Measurements from ENCODE around the gene KCNIP1.

The KCNIP1 gene

GRCh38 chr5:170628028-170628427 is 124.2 kb downstream of the KCNIP1 start:
- H3K9ac ChIP-seq (ENCODE audit: low read length), result no peak overlapping the region
- WGBS (ENCODE audit: extremely low coverage, insufficient coverage, insufficient read length), result no CpG with 5 or more reads among the region's 8 CpGs

GRCh38 chr5:170628691-170629565 is 125.1 kb downstream of the KCNIP1 start:
- DNase-seq, result no peak
- H2BK5ac ChIP-seq (ENCODE audit: low read depth, low read length, poor library complexity), result no peak overlapping the region
- H3K23ac ChIP-seq (ENCODE audit: low read length), result no peak overlapping the region
- H3K27ac ChIP-seq (ENCODE audit: low read depth, low read length), result no peak overlapping the region
- no peak overlapping the region for H3K4me3 ChIP-seq (ENCODE audit: low read depth, low read length)
- H2BK12ac ChIP-seq (ENCODE audit: low read length), result no peak overlapping the region
- no CpG with 5 or more reads among the region's 19 CpGs for WGBS (ENCODE audit: extremely low coverage, insufficient coverage, insufficient read length)
- H3K4me1 ChIP-seq (ENCODE audit: control insufficient read depth in 1 of 2, insufficient read depth in 2 of 2, low read length in 2 of 2), result peaks cover 6 to 7% of the 10 kb centered on the region in 2 experiments
- H3K9me3 ChIP-seq (ENCODE audit: insufficient read depth, low read depth, low read length), result peaks cover 2% of the 10 kb centered on the region
- no peaks in the 10 kb centered on the region for H3K79me2 ChIP-seq (ENCODE audit: control insufficient read depth, insufficient read depth, low read length, poor library complexity)
- H2BK120ac ChIP-seq (ENCODE audit: insufficient read depth, low read length, poor library complexity), result no peak overlapping the region
- H3K4ac ChIP-seq (ENCODE audit: low read depth, low read length), result no peak overlapping the region
- no peaks in the 10 kb centered on the region for H3K36me3 ChIP-seq (ENCODE audit: control insufficient read depth in 1 of 2, insufficient read depth in 2 of 2, low read length in 2 of 2)
- H4K91ac ChIP-seq (ENCODE audit: low read depth, low read length), result no peak overlapping the region
- no peak overlapping the region for H3K14ac ChIP-seq (ENCODE audit: low read length)
- H3K79me1 ChIP-seq (ENCODE audit: low read length), result peaks cover 5% of the 10 kb centered on the region
- H3K27me3 ChIP-seq (ENCODE audit: insufficient read depth, low read length), result no peaks in the 10 kb centered on the region
- no peak overlapping the region for H3K4me2 ChIP-seq (ENCODE audit: low read length)
- H2AFZ ChIP-seq (ENCODE audit: insufficient read depth, low read length, poor library complexity), result no peak overlapping the region
- no peak overlapping the region for H2AK5ac ChIP-seq (ENCODE audit: low read length)
- H4K8ac ChIP-seq (ENCODE audit: low read depth, low read length), result no peak overlapping the region
- H3K9ac ChIP-seq (ENCODE audit: low read length), result no peak overlapping the region
- H3K18ac ChIP-seq (ENCODE audit: low read length), result no peak overlapping the region
- H4K12ac ChIP-seq (ENCODE audit: low read depth, low read length), result no peak overlapping the region

More at GRCh38 chr5:170628028-170628427, 124.2 kb downstream of the KCNIP1 start:
- Histone ChIP-seq H4K8ac (ENCODE audit: low read depth, low read length) (no peak overlapping the region), H3K9me3 (ENCODE audit: insufficient read depth, low read depth, low read length) (peaks cover 2% of the 10 kb centered on the region), H3K36me3 (ENCODE audit: control insufficient read depth in 1 of 2, insufficient read depth in 2 of 2, low read length in 2 of 2) (no peaks in the 10 kb centered on the region), H2AFZ (ENCODE audit: insufficient read depth, low read length, poor library complexity) (no peak overlapping the region), H2BK5ac (ENCODE audit: low read depth, low read length, poor library complexity) (no peak overlapping the region), H3K4me2 (ENCODE audit: low read length) (no peak overlapping the region), H3K79me2 (ENCODE audit: control insufficient read depth, insufficient read depth, low read length, poor library complexity) (no peaks in the 10 kb centered on the region), H4K12ac (ENCODE audit: low read depth, low read length) (no peak overlapping the region), H3K27me3 (ENCODE audit: insufficient read depth, low read length) (no peaks in the 10 kb centered on the region), H4K91ac (ENCODE audit: low read depth, low read length) (no peak overlapping the region), H3K4me3 (ENCODE audit: low read depth, low read length) (no peak overlapping the region), H2BK12ac (ENCODE audit: low read length) (no peak overlapping the region), H2BK120ac (ENCODE audit: insufficient read depth, low read length, poor library complexity) (no peak overlapping the region), H3K14ac (ENCODE audit: low read length) (no peak overlapping the region), H3K4me1 (ENCODE audit: control insufficient read depth in 1 of 2, insufficient read depth in 2 of 2, low read length in 2 of 2) (peaks cover 3 to 4% of the 10 kb centered on the region in 2 experiments), H3K27ac (ENCODE audit: low read depth, low read length) (no peak overlapping the region), H3K4ac (ENCODE audit: low read depth, low read length) (no peak overlapping the region), H2AK5ac (ENCODE audit: low read length) (no peak overlapping the region), H3K18ac (ENCODE audit: low read length) (no peak overlapping the region), H3K23ac (ENCODE audit: low read length) (no peak overlapping the region), H3K79me1 (ENCODE audit: low read length) (peaks cover under 1% of the 10 kb centered on the region)
- no peak for DNase-seq

GRCh38 chr5:170629566-170630175 is 125.9 kb downstream of the KCNIP1 start:
- Histone ChIP-seq H4K12ac (ENCODE audit: low read depth, low read length) (no peak overlapping the region), H3K9ac (ENCODE audit: low read length) (no peak overlapping the region), H3K36me3 (ENCODE audit: control insufficient read depth in 1 of 2, insufficient read depth in 2 of 2, low read length in 2 of 2) (no peaks in the 10 kb centered on the region), H3K23ac (ENCODE audit: low read length) (no peak overlapping the region), H3K4me2 (ENCODE audit: low read length) (no peak overlapping the region), H3K79me2 (ENCODE audit: control insufficient read depth, insufficient read depth, low read length, poor library complexity) (no peaks in the 10 kb centered on the region), H3K27ac (ENCODE audit: low read depth, low read length) (no peak overlapping the region), H4K8ac (ENCODE audit: low read depth, low read length) (no peak overlapping the region), H3K4ac (ENCODE audit: low read depth, low read length) (no peak overlapping the region), H3K4me3 (ENCODE audit: low read depth, low read length) (no peak overlapping the region), H3K18ac (ENCODE audit: low read length) (no peak overlapping the region), H3K27me3 (ENCODE audit: insufficient read depth, low read length) (no peaks in the 10 kb centered on the region), H2BK12ac (ENCODE audit: low read length) (no peak overlapping the region), H4K91ac (ENCODE audit: low read depth, low read length) (no peak overlapping the region), H3K4me1 (ENCODE audit: control insufficient read depth in 1 of 2, insufficient read depth in 2 of 2, low read length in 2 of 2) (peaks cover 10 to 11% of the 10 kb centered on the region in 2 experiments), H3K14ac (ENCODE audit: low read length) (no peak overlapping the region), H2AFZ (ENCODE audit: insufficient read depth, low read length, poor library complexity) (no peak overlapping the region), H2BK120ac (ENCODE audit: insufficient read depth, low read length, poor library complexity) (no peak overlapping the region), H3K79me1 (ENCODE audit: low read length) (peaks cover 5% of the 10 kb centered on the region), H2BK5ac (ENCODE audit: low read depth, low read length, poor library complexity) (no peak overlapping the region), H3K9me3 (ENCODE audit: insufficient read depth, low read depth, low read length) (peaks cover 2% of the 10 kb centered on the region), H2AK5ac (ENCODE audit: low read length) (no peak overlapping the region)
- no CpG with 5 or more reads among the region's 7 CpGs for WGBS (ENCODE audit: extremely low coverage, insufficient coverage, insufficient read length)
- DNase-seq, result no peak

GRCh38 chr5:170630226-170630625 is 126.4 kb downstream of the KCNIP1 start:
- Histone ChIP-seq H4K12ac (ENCODE audit: low read depth, low read length) (no peak overlapping the region), H3K79me1 (ENCODE audit: low read length) (peaks cover 5% of the 10 kb centered on the region), H3K27ac (ENCODE audit: low read depth, low read length) (no peak overlapping the region), H3K36me3 (ENCODE audit: control insufficient read depth in 1 of 2, insufficient read depth in 2 of 2, low read length in 2 of 2) (no peaks in the 10 kb centered on the region), H3K4ac (ENCODE audit: low read depth, low read length) (no peak overlapping the region), H4K8ac (ENCODE audit: low read depth, low read length) (no peak overlapping the region), H3K23ac (ENCODE audit: low read length) (no peak overlapping the region), H2BK5ac (ENCODE audit: low read depth, low read length, poor library complexity) (no peak overlapping the region), H3K4me3 (ENCODE audit: low read depth, low read length) (no peak overlapping the region), H3K79me2 (ENCODE audit: control insufficient read depth, insufficient read depth, low read length, poor library complexity) (no peaks in the 10 kb centered on the region), H2BK12ac (ENCODE audit: low read length) (no peak overlapping the region), H2AFZ (ENCODE audit: insufficient read depth, low read length, poor library complexity) (no peak overlapping the region), H3K9me3 (ENCODE audit: insufficient read depth, low read depth, low read length) (no peaks in the 10 kb centered on the region), H3K9ac (ENCODE audit: low read length) (no peak overlapping the region), H3K4me1 (ENCODE audit: control insufficient read depth in 1 of 2, insufficient read depth in 2 of 2, low read length in 2 of 2) (peaks cover 10 to 11% of the 10 kb centered on the region in 2 experiments), H3K14ac (ENCODE audit: low read length) (no peak overlapping the region), H4K91ac (ENCODE audit: low read depth, low read length) (no peak overlapping the region), H3K18ac (ENCODE audit: low read length) (no peak overlapping the region), H2AK5ac (ENCODE audit: low read length) (no peak overlapping the region), H3K27me3 (ENCODE audit: insufficient read depth, low read length) (no peaks in the 10 kb centered on the region), H3K4me2 (ENCODE audit: low read length) (no peak overlapping the region), H2BK120ac (ENCODE audit: insufficient read depth, low read length, poor library complexity) (no peak overlapping the region)
- no peak for DNase-seq
- WGBS (ENCODE audit: extremely low coverage, insufficient coverage, insufficient read length), result no CpG with 5 or more reads among the region's 8 CpGs

Data from trophoblast cell (in vitro differentiated cells and primary cell).